ENCODE measurements around the gene ZNF488.

- TF ChIP-seq CTCF (IDR thresholded peaks at IDR 0.05) (no peak), POLR2A (IDR thresholded peaks at IDR 0.05; ENCODE audit: low read depth) (no peak), POLR2AphosphoS5 (IDR thresholded peaks at IDR 0.05) (no peak)
Observed at GRCh38 chr10:47409171-47409865, 25.2 kb upstream of the ZNF488 start.

All from esophagus muscularis mucosa (tissue), 3 donors.